Nephron progenitor cell (in vitro differentiated cells): ENCODE results near the gene DKK1.

Experiments used
- DNase-seq: peaks from one replicate; pipeline ENCODE4 v3.0.0; 2021
- H3K27ac Mint-ChIP-seq: 2 replicates; pipeline ENCODE4 v1.8.0; 2021; ENCODE audit warnings: mild to moderate bottlenecking, moderate library complexity, mixed read lengths
- H3K27me3 Mint-ChIP-seq: 2 replicates; pipeline ENCODE4 v1.8.0; 2021; ENCODE audit warnings: mild to moderate bottlenecking, low read depth, mixed read lengths; ENCODE audit not compliant: poor library complexity
- H3K36me3 Mint-ChIP-seq: 2 replicates; pipeline ENCODE4 v1.8.0; 2021; ENCODE audit warnings: low read depth, mixed read lengths
- H3K4me1 Mint-ChIP-seq: 2 replicates; pipeline ENCODE4 v1.8.0; 2021; ENCODE audit warnings: mixed read lengths
- H3K4me3 Mint-ChIP-seq: 2 replicates; pipeline ENCODE4 v1.8.0; 2021; ENCODE audit warnings: mild to moderate bottlenecking, moderate library complexity, mixed read lengths
- H3K9me3 Mint-ChIP-seq: 2 replicates; pipeline ENCODE4 v1.8.0; 2021; ENCODE audit warnings: mild to moderate bottlenecking, moderate library complexity, mixed read lengths
- TF ChIP-seq, protein P1 (sequence below): fragments of 200-600 bp; sonication (generic); IDR thresholded peaks from 2 replicates; pipeline ENCODE4 v1.5.0; 2021; ENCODE audit warnings: antibody characterized with exemption

Gene DKK1

DNA sequence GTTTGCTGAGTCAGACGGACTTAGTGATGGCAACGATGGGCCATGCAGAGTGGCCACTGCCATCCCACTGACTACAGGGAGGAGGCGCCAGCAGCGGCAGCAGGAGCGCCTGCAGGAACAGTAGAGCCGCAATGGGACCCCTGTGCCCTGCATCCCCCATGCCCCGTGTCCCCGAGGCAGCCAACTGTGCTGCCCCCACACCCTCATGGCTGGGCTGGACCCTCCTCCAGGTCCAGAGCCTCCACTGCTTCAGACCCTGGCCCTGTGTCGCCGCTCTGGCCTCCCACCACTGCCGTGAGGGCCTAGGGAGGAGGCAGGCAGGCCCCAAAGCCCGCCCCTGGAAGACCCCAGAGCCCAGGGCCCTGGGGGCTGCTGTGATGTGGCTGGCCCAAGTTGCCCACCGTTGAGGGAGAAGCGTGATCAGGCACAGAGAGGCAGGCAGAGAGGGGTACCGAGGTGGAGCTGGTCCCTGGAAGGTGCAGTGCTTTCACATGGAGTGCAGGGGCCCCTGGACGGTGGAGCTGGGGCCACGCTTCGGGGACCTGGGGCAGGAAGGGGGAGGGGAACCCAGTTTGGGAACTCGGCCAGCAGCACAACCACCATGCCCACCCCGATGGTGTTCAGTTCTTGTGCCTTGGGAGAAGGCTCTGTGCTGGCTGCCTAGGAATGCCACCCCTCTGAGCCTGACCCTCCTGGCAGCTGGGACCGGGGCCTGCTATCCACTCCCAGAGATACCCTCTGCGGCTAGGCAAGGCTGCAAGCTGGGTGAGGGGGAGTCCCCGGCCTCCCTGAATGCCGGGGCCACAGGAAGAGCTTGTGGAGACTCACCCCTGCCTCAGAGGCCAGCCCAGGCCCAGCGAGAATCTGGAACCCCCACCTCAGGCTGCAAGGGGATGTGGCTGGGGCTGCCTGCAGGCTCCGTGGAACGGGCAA lies 32.6 kb downstream of the DKK1 start:
- H3K4me1 Mint-ChIP-seq = no peaks in the 10 kb centered on the region
- TF ChIP-seq, protein P1, sequence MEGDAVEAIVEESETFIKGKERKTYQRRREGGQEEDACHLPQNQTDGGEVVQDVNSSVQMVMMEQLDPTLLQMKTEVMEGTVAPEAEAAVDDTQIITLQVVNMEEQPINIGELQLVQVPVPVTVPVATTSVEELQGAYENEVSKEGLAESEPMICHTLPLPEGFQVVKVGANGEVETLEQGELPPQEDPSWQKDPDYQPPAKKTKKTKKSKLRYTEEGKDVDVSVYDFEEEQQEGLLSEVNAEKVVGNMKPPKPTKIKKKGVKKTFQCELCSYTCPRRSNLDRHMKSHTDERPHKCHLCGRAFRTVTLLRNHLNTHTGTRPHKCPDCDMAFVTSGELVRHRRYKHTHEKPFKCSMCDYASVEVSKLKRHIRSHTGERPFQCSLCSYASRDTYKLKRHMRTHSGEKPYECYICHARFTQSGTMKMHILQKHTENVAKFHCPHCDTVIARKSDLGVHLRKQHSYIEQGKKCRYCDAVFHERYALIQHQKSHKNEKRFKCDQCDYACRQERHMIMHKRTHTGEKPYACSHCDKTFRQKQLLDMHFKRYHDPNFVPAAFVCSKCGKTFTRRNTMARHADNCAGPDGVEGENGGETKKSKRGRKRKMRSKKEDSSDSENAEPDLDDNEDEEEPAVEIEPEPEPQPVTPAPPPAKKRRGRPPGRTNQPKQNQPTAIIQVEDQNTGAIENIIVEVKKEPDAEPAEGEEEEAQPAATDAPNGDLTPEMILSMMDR = no peak
- H3K36me3 Mint-ChIP-seq = no peaks in the 10 kb centered on the region
- no peak for DNase-seq
- no peaks in the 10 kb centered on the region for H3K9me3 Mint-ChIP-seq
- H3K4me3 Mint-ChIP-seq = no peak overlapping the region
- H3K27ac Mint-ChIP-seq = no peak overlapping the region
- no peaks in the 10 kb centered on the region for H3K27me3 Mint-ChIP-seq

DNA sequence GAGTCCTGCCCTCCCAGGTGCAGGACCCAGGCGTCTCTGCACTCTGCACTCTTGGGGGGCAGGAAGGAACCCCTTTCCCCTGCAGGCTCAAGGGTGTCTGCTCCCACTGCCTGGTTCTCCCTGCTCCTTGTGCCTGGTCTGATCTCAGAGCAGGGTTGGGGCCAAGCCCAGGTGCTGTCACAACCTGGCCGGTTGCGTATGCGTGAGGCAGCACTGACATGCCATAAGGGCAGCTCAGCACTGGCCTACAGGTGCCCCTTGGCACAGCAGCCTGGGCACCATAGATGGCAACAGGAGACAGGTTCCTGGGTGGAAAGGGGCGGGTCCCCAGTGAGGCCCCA lies 33.2 kb downstream of the DKK1 start:
- TF ChIP-seq, protein P1 = no peak
- Mint-ChIP-seq H3K27ac (no peak overlapping the region), H3K27me3 (no peaks in the 10 kb centered on the region), H3K36me3 (no peaks in the 10 kb centered on the region), H3K4me3 (no peak overlapping the region), H3K9me3 (no peaks in the 10 kb centered on the region), H3K4me1 (no peaks in the 10 kb centered on the region)
- DNase-seq = no peak

DNA sequence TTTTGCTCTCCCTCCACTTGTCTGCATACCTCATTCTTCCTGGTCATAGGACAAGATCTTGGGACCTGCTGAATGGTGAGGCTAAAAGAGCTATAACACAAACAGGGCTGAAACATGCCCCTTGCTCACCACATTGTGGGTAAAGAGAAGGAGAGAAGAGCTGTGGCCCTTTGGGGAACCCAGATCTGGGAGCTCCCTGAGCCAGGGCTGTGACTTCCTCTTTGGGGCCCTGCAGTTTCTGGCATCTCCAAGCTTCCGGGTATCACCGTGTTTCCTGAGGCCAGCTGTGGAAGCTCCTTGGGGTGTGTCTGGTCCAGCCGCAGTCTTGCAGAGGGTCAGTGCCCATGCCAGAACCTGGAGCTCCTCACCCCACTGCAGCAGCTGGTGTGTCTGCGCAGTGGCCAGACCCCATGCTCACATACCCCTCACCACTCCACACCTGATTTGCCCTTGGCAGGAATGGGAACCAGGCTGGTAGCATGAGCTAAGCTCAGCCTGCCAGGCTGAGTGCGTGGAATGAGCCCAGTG lies 34.0 kb downstream of the DKK1 start:
- Mint-ChIP-seq H3K27ac (no peak overlapping the region), H3K4me3 (no peak overlapping the region), H3K27me3 (no peaks in the 10 kb centered on the region), H3K36me3 (no peaks in the 10 kb centered on the region), H3K9me3 (no peaks in the 10 kb centered on the region), H3K4me1 (no peaks in the 10 kb centered on the region)
- no peak for DNase-seq
- TF ChIP-seq, protein P1 = no peak

DNA sequence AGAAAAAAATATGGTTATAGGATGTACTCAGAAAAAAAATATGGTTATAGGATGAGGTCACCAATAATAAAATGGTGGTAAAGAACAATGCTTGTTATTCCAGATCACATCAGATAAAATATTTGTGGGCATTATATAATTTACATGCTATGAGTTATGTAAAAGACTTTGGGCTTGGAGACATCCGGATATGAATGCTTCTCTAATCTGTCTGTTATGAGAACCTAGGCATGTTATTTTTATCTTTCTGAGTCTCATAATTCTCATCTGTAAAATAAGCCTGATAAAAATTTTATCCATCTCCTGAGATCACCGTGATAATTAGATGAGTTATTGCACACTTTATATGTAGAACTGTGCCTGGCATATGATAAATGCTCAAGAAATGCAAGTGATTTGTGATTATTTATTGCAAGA lies 37.8 kb downstream of the DKK1 start:
- H3K36me3 Mint-ChIP-seq = no peaks in the 10 kb centered on the region
- TF ChIP-seq, protein P1 = no peak
- no peak for DNase-seq
- peaks cover 13% of the 10 kb centered on the region for H3K4me1 Mint-ChIP-seq
- H3K9me3 Mint-ChIP-seq = no peaks in the 10 kb centered on the region
- H3K4me3 Mint-ChIP-seq = no peak overlapping the region
- H3K27me3 Mint-ChIP-seq = no peaks in the 10 kb centered on the region
- H3K27ac Mint-ChIP-seq = no peak overlapping the region

DNA sequence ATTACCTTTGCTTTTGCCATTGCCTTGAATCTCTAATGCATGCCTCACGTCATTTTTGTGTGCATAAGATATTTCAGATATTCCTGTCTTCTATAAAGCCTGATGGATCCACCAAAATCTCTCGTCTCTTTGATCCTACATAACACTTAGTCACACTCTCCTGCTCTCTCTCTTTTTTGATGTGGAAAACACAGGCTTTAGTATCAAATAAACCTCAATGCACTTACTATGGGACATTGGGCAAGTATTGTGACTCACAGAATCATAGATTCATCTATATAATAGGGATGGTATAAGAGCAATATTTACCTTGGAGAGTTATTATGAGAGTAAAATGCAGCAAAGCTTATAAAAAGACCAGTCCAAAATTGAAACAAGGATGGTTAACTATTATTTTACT lies 39.1 kb downstream of the DKK1 start:
- Mint-ChIP-seq H3K36me3 (no peaks in the 10 kb centered on the region), H3K4me1 (peaks cover 13% of the 10 kb centered on the region), H3K27ac (no peak overlapping the region), H3K27me3 (no peaks in the 10 kb centered on the region), H3K9me3 (no peaks in the 10 kb centered on the region), H3K4me3 (no peak overlapping the region)
- DNase-seq = no peak
- TF ChIP-seq, protein P1 = no peak
